PC-3 (cell line): ENCODE results near the gene SLC25A28.

Experiments
- EZH2 ChIP-seq: fragments of 300-600 bp; sonication (generic); IDR thresholded peaks from one replicate; pipeline ENCODE4 v1.6.1; 2017; ENCODE audit warnings: antibody characterized with exemption, mild to moderate bottlenecking, low read length; ENCODE audit not compliant: unreplicated experiment
- EZH2phosphoT487 ChIP-seq: fragments of 300-600 bp; sonication (generic); IDR thresholded peaks from 2 replicates; pipeline ENCODE4 v1.6.1; 2018; ENCODE audit warnings: mild to moderate bottlenecking, antibody characterized with exemption, low read length, borderline replicate concordance
- TF ChIP-seq, protein P1 (sequence below): fragments of 300-600 bp; sonication (generic); conservative IDR thresholded peaks from 2 replicates; pipeline ENCODE4 v1.5.1; 2017; ENCODE audit warnings: antibody characterized with exemption, low read depth, mild to moderate bottlenecking, low read length

DNA sequence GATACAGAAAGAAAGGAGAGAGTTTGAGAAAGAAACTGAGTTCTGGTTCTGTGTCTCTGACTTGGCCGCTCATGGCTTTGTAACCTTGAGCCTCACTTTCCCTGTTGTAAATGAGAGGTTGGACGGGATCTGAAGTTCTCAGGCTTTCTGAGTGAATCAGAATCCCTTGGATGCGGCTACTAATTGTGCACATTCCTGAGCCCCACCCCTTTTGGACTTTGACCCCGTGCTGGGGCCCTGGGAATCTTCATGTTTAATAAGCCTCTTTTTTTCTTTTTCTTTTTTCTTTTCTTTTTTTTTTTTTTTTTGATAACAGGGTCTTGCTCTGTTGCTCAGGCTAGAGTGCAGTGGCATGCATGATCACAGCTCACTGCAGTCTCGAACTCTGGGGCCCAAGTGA is 26.9 kb downstream of the SLC25A28 start:
- TF ChIP-seq, protein P1, sequence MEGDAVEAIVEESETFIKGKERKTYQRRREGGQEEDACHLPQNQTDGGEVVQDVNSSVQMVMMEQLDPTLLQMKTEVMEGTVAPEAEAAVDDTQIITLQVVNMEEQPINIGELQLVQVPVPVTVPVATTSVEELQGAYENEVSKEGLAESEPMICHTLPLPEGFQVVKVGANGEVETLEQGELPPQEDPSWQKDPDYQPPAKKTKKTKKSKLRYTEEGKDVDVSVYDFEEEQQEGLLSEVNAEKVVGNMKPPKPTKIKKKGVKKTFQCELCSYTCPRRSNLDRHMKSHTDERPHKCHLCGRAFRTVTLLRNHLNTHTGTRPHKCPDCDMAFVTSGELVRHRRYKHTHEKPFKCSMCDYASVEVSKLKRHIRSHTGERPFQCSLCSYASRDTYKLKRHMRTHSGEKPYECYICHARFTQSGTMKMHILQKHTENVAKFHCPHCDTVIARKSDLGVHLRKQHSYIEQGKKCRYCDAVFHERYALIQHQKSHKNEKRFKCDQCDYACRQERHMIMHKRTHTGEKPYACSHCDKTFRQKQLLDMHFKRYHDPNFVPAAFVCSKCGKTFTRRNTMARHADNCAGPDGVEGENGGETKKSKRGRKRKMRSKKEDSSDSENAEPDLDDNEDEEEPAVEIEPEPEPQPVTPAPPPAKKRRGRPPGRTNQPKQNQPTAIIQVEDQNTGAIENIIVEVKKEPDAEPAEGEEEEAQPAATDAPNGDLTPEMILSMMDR = no peak
- no peak for TF ChIP-seq EZH2phosphoT487
- no peak for TF ChIP-seq EZH2
